ENCODE results near the gene KAT7. TPM values are rescaled to one million over a fixed set of nuclear protein-coding genes. Genes with fewer than 3 reads are reported as not detected.

Gene KAT7
- total RNA-seq, 1 experiment from 2014 or later: 90.6 TPM

GRCh38 chr17:49762151-49762941 is 26.1 kb upstream of the KAT7 start:
- H3K9me3 Mint-ChIP-seq (ENCODE audit: low read depth, unreplicated experiment): no peaks in the 10 kb centered on the region
- peak overlapping the region; percentile 92 for H3K4me3 Mint-ChIP-seq (ENCODE audit: low read depth, unreplicated experiment)
- peaks cover 23% of the 10 kb centered on the region for H3K27me3 Mint-ChIP-seq (ENCODE audit: unreplicated experiment)
- DNase-seq: no peak
- CTCF ChIA-PET: no interaction called here
- TSS peak; percentile 26 for BruUV-seq (replicated peaks)
- no peak for TF ChIP-seq CTCF (IDR thresholded peaks at IDR 0.05; ENCODE audit: unreplicated experiment)
- H3K4me1 Mint-ChIP-seq (ENCODE audit: low read depth, unreplicated experiment): peaks cover 14% of the 10 kb centered on the region
- peak overlapping the region; percentile 81 for H3K27ac Mint-ChIP-seq (ENCODE audit: unreplicated experiment)
- H3K36me3 Mint-ChIP-seq (ENCODE audit: insufficient read depth, unreplicated experiment): peaks cover 23% of the 10 kb centered on the region
- intact Hi-C loops (cut with micrococcal nuclease; ENCODE audit: unreplicated experiment): no loop called here

GRCh38 chr17:49763735-49764558 is 24.5 kb upstream of the KAT7 start, which contains the start of gene FAM117A:
Gene FAM117A (minus strand): TSS chr17:49764131. CDS start chr17:49764087, 44 bp downstream.
- CTCF ChIA-PET: interaction anchor here (0.6 to 1.4 kb wide), 10 partner anchors 8 to 208 kb away, joined by 3 to 6 read pairs (median 4); partner anchors contain the start of genes KAT7 and SLC35B1
- Mint-ChIP-seq H3K36me3 (ENCODE audit: insufficient read depth, unreplicated experiment) (peaks cover 23% of the 10 kb centered on the region), H3K27me3 (ENCODE audit: unreplicated experiment) (peaks cover 39% of the 10 kb centered on the region), H3K4me3 (ENCODE audit: low read depth, unreplicated experiment) (peak within 1 kb of the TSS; percentile 92), H3K9me3 (ENCODE audit: low read depth, unreplicated experiment) (no peaks in the 10 kb centered on the region), H3K4me1 (ENCODE audit: low read depth, unreplicated experiment) (peaks cover 14% of the 10 kb centered on the region), H3K27ac (ENCODE audit: unreplicated experiment) (peak within 1 kb of the TSS; percentile 81)
- no TSS peak for BruUV-seq (replicated peaks)
- intact Hi-C loops (cut with micrococcal nuclease; ENCODE audit: unreplicated experiment): no loop called here
- TF ChIP-seq CTCF (IDR thresholded peaks at IDR 0.05; ENCODE audit: unreplicated experiment): no peak
- DNase-seq: peak; percentile 99

- Mint-ChIP-seq H3K27me3 (ENCODE audit: unreplicated experiment) (peaks cover 44% of the 10 kb centered on the region), H3K27ac (ENCODE audit: unreplicated experiment) (peak overlapping the region; percentile 81), H3K9me3 (ENCODE audit: low read depth, unreplicated experiment) (no peaks in the 10 kb centered on the region), H3K4me3 (ENCODE audit: low read depth, unreplicated experiment) (peak overlapping the region; percentile 92), H3K4me1 (ENCODE audit: low read depth, unreplicated experiment) (peaks cover 14% of the 10 kb centered on the region), H3K36me3 (ENCODE audit: insufficient read depth, unreplicated experiment) (peaks cover 23% of the 10 kb centered on the region)
- CTCF ChIA-PET: interaction anchor here (0.6 to 1.4 kb wide), 10 partner anchors 9 to 209 kb away, joined by 3 to 6 read pairs (median 4); partner anchors contain the start of genes KAT7 and SLC35B1
- TF ChIP-seq CTCF (IDR thresholded peaks at IDR 0.05; ENCODE audit: unreplicated experiment): no peak
- BruUV-seq (replicated peaks): no TSS peak
- intact Hi-C loops (cut with micrococcal nuclease; ENCODE audit: unreplicated experiment): no loop called here
- no peak for DNase-seq
These were observed 23.8 kb upstream of the KAT7 start for GRCh38 chr17:49764559-49765180.

- H3K27ac Mint-ChIP-seq (ENCODE audit: unreplicated experiment): no peak overlapping the region
- DNase-seq: no peak
- intact Hi-C loops (cut with micrococcal nuclease; ENCODE audit: unreplicated experiment): no loop called here
- no peak overlapping the region for H3K4me3 Mint-ChIP-seq (ENCODE audit: low read depth, unreplicated experiment)
- CTCF ChIA-PET: interaction anchor here (1.1 kb wide), 1 partner anchor 9 kb away, joined by 3 read pairs; no protein-coding TSS in a partner anchor
- BruUV-seq (replicated peaks): no TSS peak
- no peak for TF ChIP-seq CTCF (IDR thresholded peaks at IDR 0.05; ENCODE audit: unreplicated experiment)
- peaks cover 8% of the 10 kb centered on the region for H3K4me1 Mint-ChIP-seq (ENCODE audit: low read depth, unreplicated experiment)
- peaks cover 54% of the 10 kb centered on the region for H3K27me3 Mint-ChIP-seq (ENCODE audit: unreplicated experiment)
- no peaks in the 10 kb centered on the region for H3K9me3 Mint-ChIP-seq (ENCODE audit: low read depth, unreplicated experiment)
- H3K36me3 Mint-ChIP-seq (ENCODE audit: insufficient read depth, unreplicated experiment): peaks cover 23% of the 10 kb centered on the region
These were observed 21.5 kb upstream of the KAT7 start for GRCh38 chr17:49766918-49767530.
